Measurements from ENCODE around the gene SRGAP2C. TPM values are rescaled to one million over a fixed set of nuclear protein-coding genes. Genes with fewer than 3 reads are reported as not detected.
"Not testable (repeated sequence)": the region's sequence is repeated elsewhere in the genome, so short reads cannot be mapped to it uniquely, and the experiment has no call there.

SRGAP2C gene
- total and polyA plus RNA-seq, 9 donors, result 12.4 to 32.4 (median 21.3) TPM

DNA sequence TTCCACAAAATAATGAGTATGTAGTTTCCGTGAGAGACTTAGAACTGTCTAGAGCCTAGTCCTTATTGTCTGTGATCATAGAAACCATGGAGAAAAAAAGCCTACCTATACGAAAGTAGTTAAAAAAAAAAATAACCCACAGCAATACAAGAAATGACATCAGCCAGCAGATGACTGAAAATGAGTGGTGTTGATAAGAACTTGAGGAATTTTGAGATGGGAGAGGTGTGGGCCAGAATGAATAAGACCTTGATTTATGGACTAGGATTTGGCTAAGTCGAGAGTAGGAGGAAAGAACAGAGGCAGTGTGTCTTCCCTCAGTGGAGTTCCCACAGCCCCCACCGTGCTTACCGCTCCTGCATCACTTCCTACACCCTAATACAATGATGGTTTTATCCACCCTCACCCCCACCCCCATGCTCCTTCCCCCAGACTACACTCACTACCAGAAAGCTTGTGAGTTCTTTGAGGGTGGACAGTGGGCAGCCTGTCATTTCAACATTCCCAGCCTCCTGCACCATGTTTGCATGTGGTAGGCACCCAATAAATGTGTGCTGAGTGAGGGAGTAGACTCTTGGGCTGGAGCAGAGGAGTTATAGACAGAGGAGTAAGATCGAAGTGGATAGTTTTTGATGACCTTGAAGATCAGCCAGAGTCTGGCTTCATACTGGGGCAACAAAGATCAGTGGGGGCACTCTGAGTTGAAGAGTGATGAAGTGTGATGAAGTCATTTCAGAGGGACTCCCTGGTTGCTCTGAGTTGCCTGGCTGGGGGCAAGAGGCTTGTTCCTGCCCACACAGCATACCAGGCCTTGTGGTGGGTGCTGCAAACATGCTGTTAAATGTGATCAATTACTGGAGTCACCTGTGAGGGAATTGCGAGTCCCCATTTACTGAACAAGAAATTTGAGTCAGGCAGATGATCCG is 21.3 kb downstream of the SRGAP2C start:
- 80% methylated on average over 1 of the region's 8 CpGs for WGBS (ENCODE audit: insufficient coverage)
- not testable (repeated sequence) for H3K9me3 ChIP-seq (replicated peaks; ENCODE audit: control insufficient read depth, low read depth, low read length); DNase-seq; H3K4me1 ChIP-seq (ENCODE audit: control insufficient read depth, insufficient read depth, low read length); H3K36me3 ChIP-seq (ENCODE audit: control insufficient read depth, insufficient read depth, low read length); H3K27ac ChIP-seq (ENCODE audit: low read length); H3K27me3 ChIP-seq (ENCODE audit: control insufficient read depth, insufficient read depth, low read length); H3K4me3 ChIP-seq (ENCODE audit: low read length)

DNA sequence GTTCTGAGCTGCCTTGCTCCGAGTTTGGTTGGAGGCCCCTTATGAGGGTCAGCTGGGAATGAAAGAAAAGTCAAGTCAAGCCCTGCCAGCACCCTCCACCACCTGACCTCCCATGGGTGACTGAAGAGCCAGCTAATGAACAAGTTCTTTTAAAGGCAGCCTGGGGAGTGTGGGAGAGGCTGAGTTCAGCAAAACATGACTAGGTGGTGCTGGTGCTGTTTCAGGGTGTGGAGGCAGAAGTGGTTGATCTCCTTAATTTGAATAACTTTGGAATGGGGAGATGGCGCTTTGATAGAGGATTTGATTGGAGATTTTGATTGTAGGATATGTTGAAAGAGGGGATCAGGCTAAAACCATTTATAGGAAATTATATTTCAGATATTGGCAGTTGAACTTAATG is 22.6 kb downstream of the SRGAP2C start:
- H3K27ac ChIP-seq (ENCODE audit: low read length); H3K4me3 ChIP-seq (ENCODE audit: low read length); DNase-seq; H3K27me3 ChIP-seq (ENCODE audit: control insufficient read depth, insufficient read depth, low read length); H3K4me1 ChIP-seq (ENCODE audit: control insufficient read depth, insufficient read depth, low read length); H3K9me3 ChIP-seq (replicated peaks; ENCODE audit: control insufficient read depth, low read depth, low read length); H3K36me3 ChIP-seq (ENCODE audit: control insufficient read depth, insufficient read depth, low read length): not testable (repeated sequence)
- WGBS (ENCODE audit: insufficient coverage), result no CpG with 5 or more reads among the region's 2 CpGs

DNA sequence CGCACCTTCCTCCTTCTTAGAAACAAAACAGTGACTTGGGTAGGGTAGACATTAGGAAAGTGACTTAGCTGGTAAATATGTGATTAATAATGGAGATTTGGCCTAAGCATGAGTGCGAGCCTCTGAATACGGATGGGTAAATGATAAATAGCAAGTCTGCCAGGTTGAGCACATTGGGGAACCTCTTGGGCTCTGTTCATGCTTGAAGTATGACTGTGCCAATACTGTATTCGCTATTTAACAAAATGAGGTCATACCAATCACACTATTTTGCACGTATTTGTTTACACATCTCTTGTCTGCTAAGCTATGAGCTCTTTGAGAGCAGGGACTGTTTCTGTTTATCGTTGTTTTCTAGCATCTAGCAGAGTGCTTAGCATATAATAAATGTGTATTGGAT is 23.6 kb downstream of the SRGAP2C start:
- not testable (repeated sequence) for H3K4me3 ChIP-seq (ENCODE audit: low read length); H3K4me1 ChIP-seq (ENCODE audit: control insufficient read depth, insufficient read depth, low read length); H3K9me3 ChIP-seq (replicated peaks; ENCODE audit: control insufficient read depth, low read depth, low read length); H3K27ac ChIP-seq (ENCODE audit: low read length); H3K27me3 ChIP-seq (ENCODE audit: control insufficient read depth, insufficient read depth, low read length); DNase-seq; H3K36me3 ChIP-seq (ENCODE audit: control insufficient read depth, insufficient read depth, low read length)
- WGBS (ENCODE audit: insufficient coverage), result no CpG with 5 or more reads among the region's 6 CpGs

DNA sequence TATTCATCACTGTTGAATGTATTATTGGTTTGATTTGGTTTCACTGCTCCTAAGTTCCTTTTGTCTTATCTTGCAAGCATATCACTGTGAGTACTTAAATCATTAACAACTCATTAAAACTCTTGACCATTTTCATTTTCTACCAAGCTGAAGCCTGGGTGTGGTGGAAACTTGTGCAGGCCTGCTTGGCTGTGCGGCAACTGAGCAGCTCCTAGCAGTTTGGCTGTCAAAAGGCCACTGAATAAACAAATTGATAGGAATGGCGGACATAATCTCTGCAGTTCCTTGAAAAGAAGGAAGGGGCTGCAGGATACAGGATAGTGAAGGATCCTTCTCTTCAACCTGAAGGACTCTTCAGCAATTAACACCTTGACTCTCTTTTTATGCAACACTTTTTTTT is 26.0 kb downstream of the SRGAP2C start:
- not testable (repeated sequence) for DNase-seq; H3K27me3 ChIP-seq (ENCODE audit: control insufficient read depth, insufficient read depth, low read length); H3K4me1 ChIP-seq (ENCODE audit: control insufficient read depth, insufficient read depth, low read length); H3K9me3 ChIP-seq (replicated peaks; ENCODE audit: control insufficient read depth, low read depth, low read length); H3K27ac ChIP-seq (ENCODE audit: low read length); H3K36me3 ChIP-seq (ENCODE audit: control insufficient read depth, insufficient read depth, low read length); H3K4me3 ChIP-seq (ENCODE audit: low read length)
- no CpG with 5 or more reads among the region's 2 CpGs for WGBS (ENCODE audit: insufficient coverage)

DNA sequence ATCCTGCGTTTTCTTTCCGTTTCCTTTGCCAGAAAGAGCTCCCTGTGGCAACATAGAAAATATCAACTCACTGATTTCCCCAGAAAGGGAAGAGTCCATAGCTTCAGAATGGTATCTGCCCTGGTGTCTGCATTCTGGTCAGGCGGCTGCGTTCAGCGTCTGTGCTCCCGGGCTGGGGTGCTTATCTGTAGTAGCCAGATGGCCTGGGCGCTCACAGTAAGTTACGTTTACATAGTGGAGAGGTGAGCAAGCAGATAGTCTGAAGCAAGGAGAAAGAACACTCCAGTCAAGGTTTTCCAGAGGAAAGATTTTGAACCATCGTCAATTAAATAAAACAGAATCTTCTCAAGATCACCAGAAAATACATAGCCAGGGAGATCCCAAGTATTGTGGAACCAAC is 28.7 kb downstream of the SRGAP2C start:
- not testable (repeated sequence) for H3K4me1 ChIP-seq (ENCODE audit: control insufficient read depth, insufficient read depth, low read length); DNase-seq; H3K27me3 ChIP-seq (ENCODE audit: control insufficient read depth, insufficient read depth, low read length); H3K36me3 ChIP-seq (ENCODE audit: control insufficient read depth, insufficient read depth, low read length); H3K4me3 ChIP-seq (ENCODE audit: low read length); H3K9me3 ChIP-seq (replicated peaks; ENCODE audit: control insufficient read depth, low read depth, low read length); H3K27ac ChIP-seq (ENCODE audit: low read length)
- no CpG with 5 or more reads among the region's 9 CpGs for WGBS (ENCODE audit: insufficient coverage)

DNA sequence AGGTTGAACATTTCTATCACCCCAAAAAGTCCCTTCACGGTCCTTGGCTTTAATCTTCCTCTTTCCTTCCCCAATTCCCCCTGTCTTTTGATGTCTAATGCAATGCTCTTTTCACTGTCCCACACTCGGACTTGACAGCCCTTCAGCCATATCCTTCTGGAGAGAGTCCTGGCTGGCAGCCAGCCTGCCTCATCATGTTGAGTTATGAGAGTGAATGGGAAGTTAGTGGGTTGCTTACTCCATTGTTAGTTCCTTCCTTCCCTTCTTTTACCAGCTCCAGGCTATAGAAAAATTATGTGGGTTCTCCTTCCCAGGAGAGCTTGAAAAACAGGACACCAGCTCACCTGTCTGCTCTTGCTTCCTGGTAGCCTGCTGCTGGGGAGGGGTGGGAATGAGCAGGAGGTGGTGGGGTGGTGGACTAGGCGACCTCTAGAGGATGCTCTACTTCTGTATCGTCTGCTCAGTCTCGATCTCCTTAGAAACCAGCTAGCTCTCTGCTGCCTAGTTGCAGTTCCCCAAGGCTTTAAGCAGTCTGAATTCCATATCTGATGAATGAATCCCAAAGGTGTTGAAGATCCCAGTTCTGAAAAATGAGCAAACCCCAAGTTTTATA is 29.9 kb downstream of the SRGAP2C start:
- not testable (repeated sequence) for H3K27me3 ChIP-seq (ENCODE audit: control insufficient read depth, insufficient read depth, low read length); H3K4me3 ChIP-seq (ENCODE audit: low read length)

DNA sequence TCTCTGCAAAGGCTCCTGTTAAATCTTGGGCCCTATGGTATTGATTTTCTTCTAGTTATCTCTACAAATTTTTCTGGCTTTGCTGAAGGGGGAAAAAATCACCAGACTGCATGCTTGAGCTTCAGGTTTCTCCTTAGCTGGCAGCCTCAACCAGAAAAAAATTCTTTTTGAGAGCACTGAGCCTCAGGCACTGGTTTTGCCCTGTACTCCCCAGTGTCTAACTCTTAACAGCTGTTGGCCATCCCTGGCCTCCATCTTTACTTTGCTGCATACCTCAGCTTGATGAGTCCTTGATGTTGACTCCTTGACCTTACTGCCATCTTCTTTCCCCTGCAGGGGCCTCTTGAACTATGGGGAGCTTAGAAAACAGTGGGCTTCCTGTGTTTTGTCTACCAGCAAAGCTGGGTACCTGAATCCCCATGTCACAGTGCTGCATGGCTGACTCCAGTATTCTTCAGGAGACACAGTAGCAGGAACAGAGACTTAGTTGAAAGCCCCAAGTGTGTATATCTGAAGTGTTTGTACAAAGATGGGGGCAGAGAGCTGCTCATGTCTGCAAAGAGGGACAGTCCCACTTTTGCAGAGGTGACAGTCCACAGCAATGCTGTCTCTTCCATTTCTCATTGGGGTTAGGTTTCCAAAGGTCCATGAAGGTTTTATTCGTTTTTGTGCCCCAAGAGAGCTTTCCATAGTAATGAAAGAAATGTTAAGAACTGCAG is 31.1 kb downstream of the SRGAP2C start:
- H3K4me1 ChIP-seq (ENCODE audit: control insufficient read depth, insufficient read depth, low read length); H3K9me3 ChIP-seq (replicated peaks; ENCODE audit: control insufficient read depth, low read depth, low read length); H3K27ac ChIP-seq (ENCODE audit: low read length); H3K27me3 ChIP-seq (ENCODE audit: control insufficient read depth, insufficient read depth, low read length); H3K4me3 ChIP-seq (ENCODE audit: low read length); H3K36me3 ChIP-seq (ENCODE audit: control insufficient read depth, insufficient read depth, low read length); DNase-seq: not testable (repeated sequence)
- WGBS (ENCODE audit: insufficient coverage), result no CpG with 5 or more reads among the region's 1 CpG

More for the DNA sequence above, 29.9 kb downstream of the SRGAP2C start:
- not testable (repeated sequence) for H3K36me3 ChIP-seq (ENCODE audit: control insufficient read depth, insufficient read depth, low read length); H3K4me1 ChIP-seq (ENCODE audit: control insufficient read depth, insufficient read depth, low read length); H3K9me3 ChIP-seq (replicated peaks; ENCODE audit: control insufficient read depth, low read depth, low read length); H3K27ac ChIP-seq (ENCODE audit: low read length); DNase-seq
- no CpG with 5 or more reads among the region's 5 CpGs for WGBS (ENCODE audit: insufficient coverage)

DNA sequence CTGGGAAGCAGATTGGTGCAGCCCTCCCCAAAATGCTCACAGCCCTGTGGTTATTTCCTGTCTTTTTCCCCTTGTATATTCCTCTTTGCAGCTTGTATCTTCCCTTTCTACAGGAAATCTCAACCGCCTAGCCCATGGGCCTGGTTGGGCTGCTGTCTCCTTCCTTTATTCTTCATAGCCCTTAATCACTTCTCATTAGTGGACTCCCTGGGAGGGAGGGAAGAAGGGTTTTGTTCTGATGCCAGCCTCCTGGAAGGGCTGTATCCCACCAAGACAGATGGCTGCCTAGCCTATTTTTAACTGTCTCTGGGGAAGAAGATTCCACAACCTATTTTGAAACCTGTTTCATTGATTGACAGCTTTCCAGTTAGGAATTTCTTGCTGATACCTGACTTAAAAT is 31.9 kb downstream of the SRGAP2C start:
- DNase-seq; H3K4me3 ChIP-seq (ENCODE audit: low read length); H3K27me3 ChIP-seq (ENCODE audit: control insufficient read depth, insufficient read depth, low read length); H3K27ac ChIP-seq (ENCODE audit: low read length); H3K9me3 ChIP-seq (replicated peaks; ENCODE audit: control insufficient read depth, low read depth, low read length); H3K4me1 ChIP-seq (ENCODE audit: control insufficient read depth, insufficient read depth, low read length); H3K36me3 ChIP-seq (ENCODE audit: control insufficient read depth, insufficient read depth, low read length): not testable (repeated sequence)
- no CpG with 5 or more reads among the region's 1 CpG for WGBS (ENCODE audit: insufficient coverage)

DNA sequence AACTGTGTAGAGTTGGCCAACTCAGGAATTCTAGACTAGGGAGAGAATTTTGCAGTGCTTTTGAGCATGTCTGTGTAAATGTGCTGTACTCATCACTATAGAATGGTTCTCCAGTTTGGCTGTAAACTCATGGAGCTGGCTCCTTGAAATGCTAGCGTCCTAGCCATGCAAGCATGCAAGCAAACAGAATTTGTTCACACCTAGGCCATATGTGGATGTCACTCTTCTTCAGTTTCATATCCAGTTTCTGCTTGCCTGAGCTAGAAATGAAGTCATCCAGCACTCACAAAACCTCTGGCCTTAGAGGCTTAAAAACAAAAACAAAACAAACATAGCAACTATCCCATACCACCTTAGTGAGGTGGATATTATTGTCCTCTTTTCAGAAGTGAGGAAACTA is 37.0 kb downstream of the SRGAP2C start:
- H3K9me3 ChIP-seq (replicated peaks; ENCODE audit: control insufficient read depth, low read depth, low read length); H3K4me3 ChIP-seq (ENCODE audit: low read length); H3K36me3 ChIP-seq (ENCODE audit: control insufficient read depth, insufficient read depth, low read length); DNase-seq; H3K27ac ChIP-seq (ENCODE audit: low read length); H3K4me1 ChIP-seq (ENCODE audit: control insufficient read depth, insufficient read depth, low read length); H3K27me3 ChIP-seq (ENCODE audit: control insufficient read depth, insufficient read depth, low read length): not testable (repeated sequence)
- no CpG with 5 or more reads among the region's 1 CpG for WGBS (ENCODE audit: insufficient coverage)

DNA sequence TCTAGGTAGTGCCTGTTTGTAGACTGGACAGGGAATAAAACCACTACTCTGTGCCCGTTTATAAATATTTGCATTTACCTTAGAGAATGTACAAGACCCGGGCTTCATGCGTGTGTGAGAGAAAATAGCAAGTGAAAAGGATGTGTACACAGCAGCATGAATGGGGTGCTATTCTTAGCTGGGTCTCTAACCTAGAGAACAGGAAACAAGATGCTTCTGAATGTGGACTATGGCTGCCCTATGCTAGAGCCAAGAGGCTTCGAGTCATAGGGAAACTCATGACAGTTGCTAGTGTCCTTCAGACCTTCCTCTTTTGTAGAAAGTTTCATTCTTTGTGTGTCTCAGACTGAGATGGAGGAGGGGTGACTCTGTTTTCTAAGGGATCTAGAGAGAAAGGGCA is 39.9 kb downstream of the SRGAP2C start:
- H3K9me3 ChIP-seq (replicated peaks; ENCODE audit: control insufficient read depth, low read depth, low read length); DNase-seq: not testable (repeated sequence)

More for the DNA sequence above, 39.9 kb downstream of the SRGAP2C start:
- H3K27me3 ChIP-seq (ENCODE audit: control insufficient read depth, insufficient read depth, low read length); H3K4me3 ChIP-seq (ENCODE audit: low read length); H3K36me3 ChIP-seq (ENCODE audit: control insufficient read depth, insufficient read depth, low read length); H3K27ac ChIP-seq (ENCODE audit: low read length); H3K4me1 ChIP-seq (ENCODE audit: control insufficient read depth, insufficient read depth, low read length): not testable (repeated sequence)
- no CpG with 5 or more reads among the region's 4 CpGs for WGBS (ENCODE audit: insufficient coverage)

Measured in muscle of leg (tissue), 11 donors.